GM21360 (cell line): Measurements from ENCODE around the gene ST3GAL4.
"Not testable (repeated sequence)": the region's sequence is repeated elsewhere in the genome, so short reads cannot be mapped to it uniquely, and the experiment has no call there.

Source experiments
- ATAC-seq: cut with Tn5 transposase; IDR thresholded peaks from one replicate; pipeline ENCODE4 v1.9.1; 2021; ENCODE audit warnings: mild to moderate bottlenecking, moderate library complexity; ENCODE audit not compliant: unreplicated experiment

ST3GAL4 gene

GRCh38 chr11:126355324-126355925 lies at the start of gene ST3GAL4:
TSS of gene ST3GAL4 (plus strand) at chr11:126355686. CDS start at chr11:126406156, 50,470 bp downstream.
- ATAC-seq, result peak; percentile 51

GRCh38 chr11:126305699-126306098 lies 49.8 kb upstream of the ST3GAL4 start:
- ATAC-seq, result peak; percentile 42

- ATAC-seq, result no peak
Measured at GRCh38 chr11:126307706-126308105, 47.8 kb upstream of the ST3GAL4 start.

GRCh38 chr11:126308271-126308671 lies 47.2 kb upstream of the ST3GAL4 start:
- no peak for ATAC-seq

- not testable (repeated sequence) for ATAC-seq
Measured at GRCh38 chr11:126308771-126309170, 46.7 kb upstream of the ST3GAL4 start.

GRCh38 chr11:126310200-126310991 lies 45.1 kb upstream of the ST3GAL4 start:
- no peak for ATAC-seq

- no peak for ATAC-seq
Measured at GRCh38 chr11:126310992-126311310, 44.5 kb upstream of the ST3GAL4 start.

GRCh38 chr11:126311401-126312291 lies 43.8 kb upstream of the ST3GAL4 start:
- ATAC-seq, result peak; percentile 83

GRCh38 chr11:126312961-126313360 lies 42.5 kb upstream of the ST3GAL4 start:
- ATAC-seq, result no peak

GRCh38 chr11:126313826-126314225 lies 41.7 kb upstream of the ST3GAL4 start:
- ATAC-seq, result no peak

- ATAC-seq, result no peak
Measured at GRCh38 chr11:126317432-126317755, 38.1 kb upstream of the ST3GAL4 start.

- ATAC-seq, result peak; percentile 21
Measured at GRCh38 chr11:126317756-126318573, 37.5 kb upstream of the ST3GAL4 start.

- peak; percentile 90 for ATAC-seq
Measured at GRCh38 chr11:126318574-126319373, 36.7 kb upstream of the ST3GAL4 start.

GRCh38 chr11:126319374-126319740 lies 36.1 kb upstream of the ST3GAL4 start:
- ATAC-seq, result no peak

- ATAC-seq, result no peak
Measured at GRCh38 chr11:126322996-126323395, 32.5 kb upstream of the ST3GAL4 start.

GRCh38 chr11:126327281-126328000 lies 28.0 kb upstream of the ST3GAL4 start:
- no peak for ATAC-seq

GRCh38 chr11:126328001-126328390 lies 27.5 kb upstream of the ST3GAL4 start:
- no peak for ATAC-seq

GRCh38 chr11:126328444-126328843 lies 27.0 kb upstream of the ST3GAL4 start:
- no peak for ATAC-seq

- no peak for ATAC-seq
Measured at GRCh38 chr11:126328938-126329643, 26.4 kb upstream of the ST3GAL4 start.
